HepG2 (cell line): Measurements from ENCODE around the gene HINT2. TPM values are rescaled to one million over a fixed set of nuclear protein-coding genes. Genes with fewer than 3 reads are reported as not detected.

Experiments
- ATAC-seq: fragments of 200-7000 bp; cut with Tn5 transposase; 3 replicates; pipeline ENCODE4 v1.9.1; 2020; ENCODE audit warnings: mild to moderate bottlenecking, moderate library complexity
- BruUV-seq: library from RNA; stranded (reverse); fragments of 400-500 nt; replicated peaks from 2 replicates; lab custom pipeline; 2021; lab: Mats Ljungman, UMichigan
- CTCF ChIA-PET: fragments of 300-600 bp; formaldehyde crosslinking; extraction: SDS; loops from one replicate; lab custom pipeline; 2021; ENCODE audit warnings: low total read pairs, inconsistent platforms, low intra/inter-chr PET ratio; lab: Yijun Ruan, JAX
- POLR2A ChIA-PET: fragments of 350-600 bp; sonication (Branson Sonifier 250); formaldehyde crosslinking; loops from one replicate; lab custom pipeline; 2020; ENCODE audit warnings: antibody characterized with exemption, inconsistent platforms; lab: Yijun Ruan, JAX
- DNase-seq: peaks from one replicate; pipeline ENCODE4 v3.0.0-alpha.2; 2015; ENCODE audit warnings: low spot score
- FAIRE-seq: peaks from 3 replicates; lab custom pipeline; 2011; peaks lifted over from hg19 to GRCh38; lab: Jason Lieb, UNC
- H2AFZ ChIP-seq: one replicate; pipeline ENCODE4 v1.6.1; 2011; ENCODE audit warnings: low read length, inconsistent platforms
- H3K27ac ChIP-seq: fragments of 300-600 bp; 3 replicates; pipeline ENCODE4 v1.8.0; 2011; ENCODE audit warnings: mixed run types, mild to moderate bottlenecking, mixed read lengths, low read length, inconsistent platforms; ENCODE audit not compliant: insufficient read depth; ENCODE audit errors: extremely low read length
- H3K27me3 ChIP-seq, 2 experiments: fragments of 200-600 bp in 1 of 2; 2 replicates in 1 of 2; 3 replicates in 1 of 2; pipeline versions ENCODE4 v1.6.0 to v1.8.0; 2011; ENCODE audit warnings: low read length in 2 of 2, mild to moderate bottlenecking in 2 of 2, moderate library complexity in 2 of 2, inconsistent platforms in 1 of 2; ENCODE audit not compliant: insufficient read depth in 2 of 2, control insufficient read depth in 1 of 2
- H3K36me3 ChIP-seq, 2 experiments: fragments of 200-600 bp in 1 of 2; replicated peaks in 1 of 2; 2 replicates in 1 of 2; 3 replicates in 1 of 2; pipeline versions ENCODE4 v1.5.1 to v1.8.0; 2011; ENCODE audit warnings: low read length in 2 of 2, inconsistent platforms in 1 of 2; ENCODE audit not compliant: insufficient read depth in 2 of 2, control insufficient read depth in 1 of 2
- H3K4me1 ChIP-seq: 2 replicates; pipeline ENCODE4 v1.5.1; 2012; ENCODE audit warnings: low read length, inconsistent platforms; ENCODE audit not compliant: insufficient read depth
- H3K4me2 ChIP-seq: 2 replicates; pipeline ENCODE4 v1.6.0; 2011; ENCODE audit warnings: low read depth, low read length, inconsistent platforms
- H3K4me3 ChIP-seq, 3 experiments: fragments of 200-600 bp in 1 of 3; sonication (generic), shearing (Covaris generic) in 1 of 3; replicated peaks in 1 of 3; 2 replicates each; pipeline ENCODE4 v1.5.1; 2011 to 2016; ENCODE audit warnings: low read length in 3 of 3, inconsistent platforms in 2 of 3, low read depth in 2 of 3, mild to moderate bottlenecking in 2 of 3, control low read depth in 1 of 3, mixed read lengths in 1 of 3; ENCODE audit not compliant: insufficient read depth in 1 of 3
- H3K79me2 ChIP-seq: one replicate; pipeline ENCODE4 v1.6.1; 2011; ENCODE audit warnings: low read length, inconsistent platforms; ENCODE audit not compliant: insufficient read depth
- H3K9ac ChIP-seq: 2 replicates; pipeline ENCODE4 v1.6.0; 2011; ENCODE audit warnings: mild to moderate bottlenecking, low read depth, low read length, inconsistent platforms; ENCODE audit not compliant: insufficient read depth
- H3K9me3 ChIP-seq: 2 replicates; pipeline ENCODE4 v1.5.1; 2012; ENCODE audit warnings: mild to moderate bottlenecking, low read length
- H4K20me1 ChIP-seq: 2 replicates; pipeline ENCODE4 v1.6.0; 2011; ENCODE audit warnings: inconsistent platforms, mild to moderate bottlenecking, low read length, moderate library complexity; ENCODE audit not compliant: insufficient read depth
- ATF1 ChIP-seq: IDR thresholded peaks from 2 replicates; pipeline ENCODE4 v1.6.1; 2016; ENCODE audit warnings: mild to moderate bottlenecking, control low read depth
- BCL6 ChIP-seq: IDR thresholded peaks from 2 replicates; pipeline ENCODE4 v1.6.1; 2016; ENCODE audit warnings: missing genetic modification reagents, missing compliant biosample characterization
- BHLHE40 ChIP-seq: IDR thresholded peaks from 2 replicates; pipeline ENCODE4 v1.6.1; 2011; ENCODE audit warnings: low read length, improper control_type of control experiment
- CBFB ChIP-seq: sonication (generic); formaldehyde crosslinking; IDR thresholded peaks from 2 replicates; pipeline ENCODE4 v1.4.0; 2020; ENCODE audit warnings: missing genetic modification reagents
- CEBPB ChIP-seq: IDR thresholded peaks from 2 replicates; pipeline ENCODE4 v1.6.1; 2011; ENCODE audit warnings: low read depth, low read length, improper control_type of control experiment, borderline replicate concordance
- ETV5 ChIP-seq: IDR thresholded peaks from 2 replicates; pipeline ENCODE4 v1.6.1; 2018; ENCODE audit warnings: missing biosample characterization, missing genetic modification reagents, inconsistent platforms, borderline replicate concordance
- FOXO1 ChIP-seq: sonication (generic); formaldehyde crosslinking; IDR thresholded peaks from 2 replicates; pipeline ENCODE4 v1.4.0; 2020; ENCODE audit warnings: missing genetic modification reagents
- MAFK ChIP-seq, 2 experiments: IDR thresholded peaks in 1 of 2; conservative IDR thresholded peaks in 1 of 2; 2 replicates each; pipeline ENCODE4 v1.6.1; 2011; ENCODE audit warnings: improper control_type of control experiment in 2 of 2, low read length in 2 of 2
- ZBTB40 ChIP-seq, 2 experiments: fragments of 450-650 bp in 1 of 2; sonication (generic) in 1 of 2; formaldehyde crosslinking in 1 of 2; IDR thresholded peaks; 2 replicates each; pipeline versions ENCODE4 v1.6.1 to v1.8.0; 2016 to 2022; ENCODE audit warnings: antibody characterized with exemption in 1 of 2, mild to moderate bottlenecking in 1 of 2, missing genetic modification reagents in 1 of 2
- ZBTB49 ChIP-seq: sonication (generic); formaldehyde crosslinking; IDR thresholded peaks from 2 replicates; pipeline ENCODE4 v1.4.0; 2020; ENCODE audit warnings: missing genetic modification reagents, borderline replicate concordance
- ZFP41 ChIP-seq: sonication (generic); formaldehyde crosslinking; IDR thresholded peaks from 2 replicates; pipeline ENCODE4 v1.4.0; 2020; ENCODE audit warnings: mild to moderate bottlenecking, missing genetic modification reagents, borderline replicate concordance
- ZNF557 ChIP-seq: sonication (generic); formaldehyde crosslinking; IDR thresholded peaks from 2 replicates; pipeline ENCODE4 v1.4.0; 2020; ENCODE audit warnings: missing genetic modification reagents
- ZNF746 ChIP-seq: sonication (generic); formaldehyde crosslinking; IDR thresholded peaks from 2 replicates; pipeline ENCODE4 v1.8.0; 2022; ENCODE audit warnings: mild to moderate bottlenecking, missing genetic modification reagents
- WGBS: methylation state at CpG from one replicate; pipeline ENCODE4 v1.1.6; 2017; ENCODE audit warnings: low lambda C conversion rate; 5-methylcytosine and 5-hydroxymethylcytosine counted together
- in situ Hi-C: cut with HindIII; loops from 2 replicates; pipeline ENCODE4 v1.10.0; 2017; ENCODE audit warnings: low pct_unique_long_range_greater_than_20kb; ENCODE audit not compliant: extremely low pct_ligation_motif_present
- intact Hi-C: fragments of 100-400 bp; cut with micrococcal nuclease; formaldehyde crosslinking; loops from one replicate; pipeline ENCODE4 v1.10.0; 2022; ENCODE audit not compliant: unreplicated experiment
- polyA plus RNA-seq, 8 experiments: library from polyadenylated mRNA; depleted of rRNA in 3 of 8; stranded (reverse) in 7 of 8; unstranded in 1 of 8; fragments of >200 nt; fragmentation: Illumina TruSeq in 4 of 8; extraction: Trizol in 4 of 8; gene quantifications; 2 replicates each; pipeline versions ENCODE4 v1.2.1 to v1.2.3, GENCODE V29; 2011 to 2016; ENCODE audit warnings: low read depth in 4 of 8, missing spikeins in 1 of 8, mixed read lengths in 1 of 8; ENCODE audit not compliant: insufficient read depth in 1 of 8
- total RNA-seq, 5 experiments: library from RNA; depleted of rRNA; stranded (reverse); fragments of >200 nt; fragmentation: Illumina TruSeq; extraction: Trizol; gene quantifications; 2 replicates each; pipeline ENCODE4 v1.2.3, GENCODE V29; 2016; ENCODE audit warnings: low read depth in 1 of 5

HINT2 gene
- total and polyA plus RNA-seq, 2 of the 13 experiments (the other 11 are each of a cell fraction or from before 2014, with no cell fraction given), result 37.9 to 56.2 TPM

- 36% methylated on average over 4 of the region's 5 CpGs for WGBS
- H3K9me3 ChIP-seq, result no peaks in the 10 kb centered on the region
- CTCF ChIA-PET, result no interaction called here
- POLR2A ChIA-PET, result no interaction called here
- no peaks in the 10 kb centered on the region for H4K20me1 ChIP-seq
- H3K79me2 ChIP-seq, result no peaks in the 10 kb centered on the region
- no peak for TF ChIP-seq FOXO1 (CRISPR knock-in tag)
- no peak for TF ChIP-seq BHLHE40
- no peak for TF ChIP-seq CBFB
- no peak for TF ChIP-seq MAFK (conservative IDR thresholded peaks at IDR 0.05 in 1 of 2, IDR thresholded peaks at IDR 0.05 in 1 of 2; ENCODE audit: low read length in 2 of 2)
- no peak for TF ChIP-seq ZNF557 (CRISPR knock-in tag)
- no peak for TF ChIP-seq ETV5 (CRISPR knock-in tag)
- no peak for TF ChIP-seq ATF1
- no peak for TF ChIP-seq BCL6 (CRISPR knock-in tag)
- no peak for TF ChIP-seq ZBTB40 (IDR thresholded peaks at IDR 0.05)
- no peak for TF ChIP-seq ZBTB40 (CRISPR knock-in tag; IDR thresholded peaks at IDR 0.05)
- no peak for TF ChIP-seq ZNF746
- TF ChIP-seq CEBPB, result no peak
- TF ChIP-seq ZFP41 (CRISPR knock-in tag), result no peak
- no peak for TF ChIP-seq ZBTB49 (CRISPR knock-in tag)
- TF ChIP-seq, all 625 proteins: peak for 0
- intact Hi-C loops, result no loop called here
- Histone ChIP-seq H3K27ac (no peak overlapping the region), H2AFZ (no peak overlapping the region), H3K4me3 (no peak overlapping the region), H3K4me2 (no peak overlapping the region), H3K4me1 (no peaks in the 10 kb centered on the region), H3K36me3 (no peaks in the 10 kb centered on the region), H3K9ac (no peak overlapping the region), H3K27me3 (peaks cover 0 to 30% of the 10 kb centered on the region in 2 experiments; a peak in 2 of 5 replicates)
- ATAC-seq (no peak), FAIRE-seq (no peak), DNase-seq (no peak)
- BruUV-seq, result no TSS peak
- in situ Hi-C loops, result no loop called here
These were observed 42.0 kb upstream of the HINT2 start for GRCh38 chr9:35856882-35857281.
